Glutamatergic neuron (in vitro differentiated cells): ENCODE measurements around the gene MYBBP1A. TPM values are rescaled to one million over a fixed set of nuclear protein-coding genes. Genes with fewer than 3 reads are reported as not detected.
A peak's percentile ranks its signal among the peaks of the same experiment; 100 is the strongest.

Source experiments
- DNase-seq: peaks from one replicate; pipeline ENCODE4 v3.0.0; 2022
- H3K27ac Mint-ChIP-seq: one replicate; pipeline ENCODE4 v1.8.0; 2020; ENCODE audit warnings: mild to moderate bottlenecking, mixed read lengths, inconsistent platforms; ENCODE audit not compliant: unreplicated experiment
- H3K27me3 Mint-ChIP-seq: one replicate; pipeline ENCODE4 v1.8.0; 2020; ENCODE audit warnings: mild to moderate bottlenecking, moderate library complexity, mixed read lengths, inconsistent platforms; ENCODE audit not compliant: unreplicated experiment
- H3K36me3 Mint-ChIP-seq: one replicate; pipeline ENCODE4 v1.8.0; 2020; ENCODE audit warnings: mild to moderate bottlenecking, mixed read lengths, inconsistent platforms; ENCODE audit not compliant: unreplicated experiment
- H3K4me1 Mint-ChIP-seq: one replicate; pipeline ENCODE4 v1.8.0; 2020; ENCODE audit warnings: mild to moderate bottlenecking, low read depth, mixed read lengths, inconsistent platforms; ENCODE audit not compliant: unreplicated experiment
- H3K4me3 Mint-ChIP-seq: one replicate; pipeline ENCODE4 v1.8.0; 2020; ENCODE audit warnings: mild to moderate bottlenecking, mixed read lengths, inconsistent platforms; ENCODE audit not compliant: unreplicated experiment
- H3K9me3 Mint-ChIP-seq: one replicate; pipeline ENCODE4 v1.8.0; 2020; ENCODE audit warnings: mild to moderate bottlenecking, moderate library complexity, mixed read lengths, inconsistent platforms; ENCODE audit not compliant: unreplicated experiment
- total RNA-seq: library from RNA; stranded (reverse); fragmentation: NEBNext Ultra II Directional; extraction: Animal tissue kit (Norgen Biotek cat#: 25700); gene quantifications from one replicate; pipeline ENCODE4 v1.2.1, GENCODE V29; 2021; ENCODE audit not compliant: unreplicated experiment
- TF ChIP-seq, protein P1 (sequence below): fragments of 200-600 bp; sonication (generic); IDR thresholded peaks from one replicate; pipeline ENCODE4 v1.5.0; 2021; ENCODE audit not compliant: partially characterized antibody, unreplicated experiment

Gene MYBBP1A
- total RNA-seq, 1 donor from 2014 or later: 44.8 TPM

DNA sequence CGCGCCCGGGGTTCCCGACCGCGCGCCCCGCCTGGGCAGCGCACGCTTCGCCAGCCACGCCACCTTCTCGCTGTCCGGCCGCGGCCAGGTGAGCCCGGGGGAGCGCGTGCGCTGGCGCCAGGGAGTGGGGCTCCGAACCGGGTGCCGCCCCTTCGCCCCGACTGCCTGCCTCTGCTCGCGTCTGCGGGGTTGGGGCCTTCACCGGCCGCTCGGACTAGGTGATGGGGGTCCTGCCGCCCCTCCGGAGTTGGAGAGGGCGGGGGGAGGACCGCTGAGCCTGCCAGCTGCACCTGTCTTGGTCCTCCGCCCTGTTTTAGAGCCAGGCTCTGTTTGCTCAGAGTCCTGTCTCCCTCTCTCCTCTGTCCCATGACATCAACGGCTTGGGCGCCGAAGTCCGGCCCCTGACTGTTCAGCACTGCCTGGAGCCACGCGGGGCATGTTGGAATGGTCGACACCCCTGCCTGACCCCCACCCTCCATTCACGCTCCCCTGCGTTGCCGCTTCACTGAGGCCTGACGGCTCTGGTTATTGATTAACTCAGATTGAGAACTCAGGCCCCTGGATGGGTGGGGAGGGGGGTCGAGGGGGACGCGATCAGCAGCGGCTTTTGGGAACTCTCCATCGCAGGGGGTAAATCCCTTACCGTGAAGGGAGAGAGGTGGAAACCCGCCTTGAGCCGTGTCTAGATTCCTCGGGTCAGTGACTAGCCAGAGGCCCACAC is 29.9 kb upstream of the MYBBP1A start:
- DNase-seq: peak; percentile 53
- peak overlapping the region; percentile 48 for H3K27ac Mint-ChIP-seq
- H3K9me3 Mint-ChIP-seq: peaks cover 15% of the 10 kb centered on the region
- peaks cover 38% of the 10 kb centered on the region for H3K4me1 Mint-ChIP-seq
- no peaks in the 10 kb centered on the region for H3K36me3 Mint-ChIP-seq
- H3K27me3 Mint-ChIP-seq: peaks cover 22% of the 10 kb centered on the region
- H3K4me3 Mint-ChIP-seq: peak overlapping the region; percentile 92
- TF ChIP-seq, protein P1, sequence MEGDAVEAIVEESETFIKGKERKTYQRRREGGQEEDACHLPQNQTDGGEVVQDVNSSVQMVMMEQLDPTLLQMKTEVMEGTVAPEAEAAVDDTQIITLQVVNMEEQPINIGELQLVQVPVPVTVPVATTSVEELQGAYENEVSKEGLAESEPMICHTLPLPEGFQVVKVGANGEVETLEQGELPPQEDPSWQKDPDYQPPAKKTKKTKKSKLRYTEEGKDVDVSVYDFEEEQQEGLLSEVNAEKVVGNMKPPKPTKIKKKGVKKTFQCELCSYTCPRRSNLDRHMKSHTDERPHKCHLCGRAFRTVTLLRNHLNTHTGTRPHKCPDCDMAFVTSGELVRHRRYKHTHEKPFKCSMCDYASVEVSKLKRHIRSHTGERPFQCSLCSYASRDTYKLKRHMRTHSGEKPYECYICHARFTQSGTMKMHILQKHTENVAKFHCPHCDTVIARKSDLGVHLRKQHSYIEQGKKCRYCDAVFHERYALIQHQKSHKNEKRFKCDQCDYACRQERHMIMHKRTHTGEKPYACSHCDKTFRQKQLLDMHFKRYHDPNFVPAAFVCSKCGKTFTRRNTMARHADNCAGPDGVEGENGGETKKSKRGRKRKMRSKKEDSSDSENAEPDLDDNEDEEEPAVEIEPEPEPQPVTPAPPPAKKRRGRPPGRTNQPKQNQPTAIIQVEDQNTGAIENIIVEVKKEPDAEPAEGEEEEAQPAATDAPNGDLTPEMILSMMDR: no peak

DNA sequence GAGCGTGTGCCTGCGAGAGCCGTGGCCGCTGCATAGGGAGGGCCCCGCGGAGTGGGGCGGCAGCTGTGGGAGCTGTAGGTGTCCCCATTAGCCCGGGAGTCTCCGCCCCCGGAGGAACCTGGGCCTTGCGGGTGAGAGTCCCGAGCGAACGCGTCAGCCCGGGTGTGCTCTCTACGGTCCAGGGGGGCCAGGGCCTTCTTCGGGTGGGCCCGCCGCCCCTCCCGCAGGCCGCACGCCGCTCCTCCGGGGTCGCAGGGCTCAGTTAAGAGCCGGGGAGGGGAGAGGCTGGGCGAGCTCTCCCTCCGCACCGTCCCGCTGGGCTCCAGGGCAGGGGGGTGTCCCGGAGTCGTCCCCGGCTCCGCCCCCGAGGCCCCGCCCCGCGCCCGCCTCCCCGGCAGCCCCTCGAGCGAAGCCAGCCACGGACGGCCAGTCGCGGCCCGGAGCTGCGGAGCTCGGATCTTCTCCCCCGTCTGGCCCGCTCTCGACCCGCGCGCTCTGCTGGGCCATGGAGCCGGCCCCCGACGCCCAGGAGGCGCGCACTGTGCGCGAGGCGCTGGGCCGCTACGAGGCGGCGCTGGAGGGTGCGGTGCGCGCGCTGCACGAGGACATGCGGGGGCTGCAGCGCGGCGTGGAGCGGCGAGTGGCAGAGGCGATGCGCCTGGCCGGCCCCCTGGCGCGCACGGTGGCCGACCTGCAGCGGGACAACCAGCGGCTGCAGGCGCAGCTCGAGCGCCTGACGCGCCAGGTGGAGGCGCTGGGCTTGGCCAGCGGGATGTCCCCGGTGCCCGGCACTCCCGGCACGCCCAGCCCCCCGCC is 29.1 kb upstream of the MYBBP1A start, which contains the start of gene SMTNL2:
SMTNL2 (plus strand) TSS at position 429 of the 816 bp plus-strand sequence; CDS start at position 506, 77 bp downstream.
- peaks cover 24% of the 10 kb centered on the region for H3K27me3 Mint-ChIP-seq
- H3K9me3 Mint-ChIP-seq: peaks cover 15% of the 10 kb centered on the region
- TF ChIP-seq, protein P1: peak; percentile 14
- H3K27ac Mint-ChIP-seq: peak within 1 kb of the TSS; percentile 92
- DNase-seq: peak; percentile 84
- H3K4me3 Mint-ChIP-seq: peak within 1 kb of the TSS; percentile 92
- peaks cover 38% of the 10 kb centered on the region for H3K4me1 Mint-ChIP-seq
- H3K36me3 Mint-ChIP-seq: no peaks in the 10 kb centered on the region

DNA sequence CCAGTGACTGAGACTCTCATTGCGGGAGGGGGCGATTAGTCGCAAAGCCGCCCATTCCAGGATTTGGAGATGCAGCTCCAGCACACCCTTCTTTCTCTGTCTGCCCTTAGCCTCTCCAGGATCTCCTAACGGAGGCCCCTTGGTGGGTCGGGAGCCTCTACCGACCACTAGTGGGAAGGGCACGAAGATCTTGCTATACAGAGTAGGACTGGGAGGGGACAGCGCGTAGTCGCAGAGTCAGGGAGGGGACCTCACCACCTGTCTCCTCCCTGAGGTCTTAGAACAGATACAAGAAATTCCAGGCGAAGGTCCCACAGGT is 28.6 kb upstream of the MYBBP1A start:
- no peaks in the 10 kb centered on the region for H3K36me3 Mint-ChIP-seq
- H3K9me3 Mint-ChIP-seq: peaks cover 15% of the 10 kb centered on the region
- peak; percentile 74 for DNase-seq
- peaks cover 38% of the 10 kb centered on the region for H3K4me1 Mint-ChIP-seq
- TF ChIP-seq, protein P1: peak; percentile 48
- peak overlapping the region; percentile 92 for H3K27ac Mint-ChIP-seq
- H3K4me3 Mint-ChIP-seq: peak overlapping the region; percentile 90
- peaks cover 24% of the 10 kb centered on the region for H3K27me3 Mint-ChIP-seq

DNA sequence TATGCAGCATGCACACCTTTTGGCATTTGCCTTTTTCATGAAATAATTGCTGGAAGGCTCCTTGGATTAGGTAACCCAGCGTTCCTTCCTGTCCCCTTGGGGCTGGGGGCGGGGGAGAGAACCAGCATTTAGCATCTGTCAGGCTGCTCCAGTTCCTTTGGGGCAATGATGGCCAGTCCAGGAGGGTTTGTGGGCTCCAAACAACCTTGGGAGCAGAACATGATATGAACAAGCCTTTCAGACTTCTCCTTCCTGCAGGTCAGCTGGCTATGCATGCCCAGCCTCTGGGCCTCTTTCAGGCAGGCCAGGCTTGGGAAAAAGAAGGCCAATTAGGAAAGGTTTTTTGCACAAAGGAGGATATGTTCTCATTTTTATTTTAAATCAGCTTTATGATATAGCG is 28.0 kb upstream of the MYBBP1A start:
- Mint-ChIP-seq H3K9me3 (peaks cover 15% of the 10 kb centered on the region), H3K27ac (peak overlapping the region; percentile 92), H3K4me3 (peak overlapping the region; percentile 90), H3K4me1 (peaks cover 38% of the 10 kb centered on the region), H3K27me3 (peaks cover 24% of the 10 kb centered on the region), H3K36me3 (no peaks in the 10 kb centered on the region)
- TF ChIP-seq, protein P1: no peak
- peak; percentile 52 for DNase-seq
